Rectal smooth muscle tissue (tissue), 1 donor: ENCODE results near the gene PIGP.

Source experiments
- H3K27ac ChIP-seq: one replicate; pipeline ENCODE4 v1.7.0; 2013; ENCODE audit warnings: low read depth, low read length, inconsistent platforms
- H3K27me3 ChIP-seq: one replicate; pipeline ENCODE4 v1.7.0; 2013; ENCODE audit warnings: low read length; ENCODE audit not compliant: control insufficient read depth, insufficient read depth
- H3K36me3 ChIP-seq: one replicate; pipeline ENCODE4 v1.7.0; 2013; ENCODE audit warnings: low read length; ENCODE audit not compliant: control insufficient read depth, insufficient read depth
- H3K4me1 ChIP-seq: one replicate; pipeline ENCODE4 v1.7.0; 2013; ENCODE audit warnings: low read length; ENCODE audit not compliant: control insufficient read depth, insufficient read depth
- H3K4me3 ChIP-seq: one replicate; pipeline ENCODE4 v1.7.0; 2013; ENCODE audit warnings: low read length
- H3K9ac ChIP-seq: one replicate; pipeline ENCODE4 v1.7.0; 2013; ENCODE audit warnings: low read length

PIGP gene

GRCh38 chr21:37032293-37032692 is 40.6 kb downstream of the PIGP start:
- Histone ChIP-seq H3K9ac (no peak overlapping the region), H3K27me3 (no peaks in the 10 kb centered on the region), H3K4me1 (no peaks in the 10 kb centered on the region), H3K27ac (no peak overlapping the region), H3K36me3 (no peaks in the 10 kb centered on the region), H3K4me3 (no peak overlapping the region)

GRCh38 chr21:37030864-37031263 is 42.0 kb downstream of the PIGP start:
- no peak overlapping the region for H3K27ac ChIP-seq
- H3K9ac ChIP-seq = no peak overlapping the region
- no peaks in the 10 kb centered on the region for H3K36me3 ChIP-seq
- no peak overlapping the region for H3K4me3 ChIP-seq
- H3K4me1 ChIP-seq = no peaks in the 10 kb centered on the region
- no peaks in the 10 kb centered on the region for H3K27me3 ChIP-seq

DNA sequence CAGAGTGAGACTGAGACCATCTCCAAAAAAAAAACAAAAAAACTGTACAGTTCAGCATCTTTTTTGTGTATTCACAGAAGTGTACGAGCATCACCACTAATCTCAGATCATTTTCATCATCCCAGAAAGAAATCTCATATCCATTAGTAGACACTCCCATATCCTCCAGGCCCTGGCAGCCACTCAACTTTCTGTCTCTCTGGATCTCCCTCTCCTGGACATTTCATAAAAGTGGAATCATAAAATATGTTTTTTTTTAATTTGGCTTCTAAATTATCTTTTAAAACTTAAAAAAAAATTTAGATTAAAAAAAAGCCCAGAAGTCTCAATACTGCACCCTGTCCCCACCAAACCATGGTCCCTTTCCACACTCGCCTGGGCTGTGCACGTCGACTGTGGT is 44.3 kb downstream of the PIGP start:
- H3K27me3 ChIP-seq = no peaks in the 10 kb centered on the region
- no peak overlapping the region for H3K27ac ChIP-seq
- H3K9ac ChIP-seq = no peak overlapping the region
- H3K4me3 ChIP-seq = no peak overlapping the region
- no peaks in the 10 kb centered on the region for H3K36me3 ChIP-seq
- H3K4me1 ChIP-seq = no peaks in the 10 kb centered on the region

- no peak overlapping the region for H3K9ac ChIP-seq
- H3K27ac ChIP-seq = no peak overlapping the region
- no peaks in the 10 kb centered on the region for H3K27me3 ChIP-seq
- no peak overlapping the region for H3K4me3 ChIP-seq
- H3K4me1 ChIP-seq = no peaks in the 10 kb centered on the region
- no peaks in the 10 kb centered on the region for H3K36me3 ChIP-seq
Measured at GRCh38 chr21:37026499-37026898, 46.4 kb downstream of the PIGP start.

DNA sequence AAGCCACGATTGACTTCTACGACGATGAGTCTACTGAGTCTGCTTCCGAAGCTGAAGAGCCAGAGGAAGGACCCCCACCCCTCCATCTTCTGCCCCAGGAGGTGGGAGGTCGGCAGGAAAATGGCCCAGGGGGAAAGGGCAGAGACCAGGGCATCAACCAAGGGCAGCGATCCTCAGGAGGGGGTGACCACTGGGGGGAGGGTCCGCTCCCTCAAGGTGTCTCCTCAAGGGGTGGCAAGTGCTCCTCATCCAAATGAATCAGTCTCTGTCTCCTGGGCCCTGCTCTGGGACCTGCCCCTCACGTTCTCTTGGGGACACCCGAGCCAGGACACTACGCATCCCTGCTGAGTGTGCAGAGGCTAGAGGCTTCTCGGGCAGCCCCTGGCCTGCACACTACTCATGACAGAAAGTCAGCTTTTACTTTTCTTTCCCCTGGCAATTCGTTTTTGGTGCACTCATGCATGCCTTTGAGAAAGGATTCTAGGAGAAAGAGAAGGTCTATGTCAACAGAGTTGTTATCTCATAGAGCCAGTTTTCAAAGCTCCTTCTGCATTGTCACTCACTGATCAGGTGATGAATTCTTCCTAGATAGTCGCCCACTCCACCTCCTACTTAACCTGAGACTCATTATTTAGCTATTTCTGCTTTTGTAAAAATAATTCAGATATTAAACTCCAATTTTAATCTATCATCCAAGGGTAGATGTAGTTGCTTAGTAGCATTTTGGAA is 54.8 kb downstream of the PIGP start:
- Histone ChIP-seq H3K4me3 (no peak overlapping the region), H3K9ac (no peak overlapping the region), H3K27me3 (no peaks in the 10 kb centered on the region), H3K4me1 (no peaks in the 10 kb centered on the region), H3K36me3 (no peaks in the 10 kb centered on the region), H3K27ac (no peak overlapping the region)
